Germinal center (tissue), 1 donor: ENCODE measurements around the gene CITED1.

Experiments used
- DNase-seq: peaks from one replicate; pipeline ENCODE4 v3.0.0; 2012; ENCODE audit warnings: mixed read lengths, low spot score

CITED1 gene

GRCh38 chrX:72308566-72309296 lies 3.0 kb upstream of the CITED1 start:
- DNase-seq = peak; percentile 19

GRCh38 chrX:72308209-72308565 lies 2.5 kb upstream of the CITED1 start:
- no peak for DNase-seq

GRCh38 chrX:72307646-72308051 lies 1.9 kb upstream of the CITED1 start:
- DNase-seq = no peak

- DNase-seq = peak; percentile 44
Observed at GRCh38 chrX:72306851-72307645, 1.3 kb upstream of the CITED1 start.

GRCh38 chrX:72306085-72306801 lies 529 bp upstream of the CITED1 start:
- DNase-seq = no peak

- DNase-seq = no peak
Observed at GRCh38 chrX:72304877-72305276, 837 bp downstream of the CITED1 start.

GRCh38 chrX:72301781-72302180 lies 3.9 kb downstream of the CITED1 start:
- DNase-seq = no peak

- no peak for DNase-seq
Observed at GRCh38 chrX:72299891-72300630, 5.7 kb downstream of the CITED1 start.

GRCh38 chrX:72297953-72298730 lies 7.6 kb downstream of the CITED1 start:
- no peak for DNase-seq

GRCh38 chrX:72296991-72297390 lies 8.7 kb downstream of the CITED1 start:
- no peak for DNase-seq

- DNase-seq = no peak
Observed at GRCh38 chrX:72295745-72296144, 10.0 kb downstream of the CITED1 start.

GRCh38 chrX:72294497-72294896 lies 11.2 kb downstream of the CITED1 start:
- DNase-seq = no peak

- no peak for DNase-seq
Observed at GRCh38 chrX:72282302-72282701, 23.4 kb downstream of the CITED1 start.

GRCh38 chrX:72280321-72280845 lies 25.3 kb downstream of the CITED1 start:
- no peak for DNase-seq

GRCh38 chrX:72276478-72276953 lies 29.2 kb downstream of the CITED1 start:
- DNase-seq = no peak

GRCh38 chrX:72274526-72274925 lies 31.2 kb downstream of the CITED1 start:
- no peak for DNase-seq

GRCh38 chrX:72273718-72274117 lies 32.0 kb downstream of the CITED1 start:
- DNase-seq = no peak

- no peak for DNase-seq
Observed at GRCh38 chrX:72272868-72273267, 32.8 kb downstream of the CITED1 start.

- DNase-seq = no peak
Observed at GRCh38 chrX:72271812-72272211, 33.9 kb downstream of the CITED1 start.

GRCh38 chrX:72271091-72271788 lies 34.5 kb downstream of the CITED1 start:
- no peak for DNase-seq
